Endothelial cell of umbilical vein (primary cell): ENCODE measurements around the gene DNAAF3.

Experiments
- EZH2 ChIP-seq: IDR thresholded peaks from 2 replicates; pipeline ENCODE4 v1.6.1; 2012; ENCODE audit warnings: borderline replicate concordance, low read depth, mild to moderate bottlenecking, moderate library complexity, low read length, inconsistent platforms; ENCODE audit not compliant: severe bottlenecking
- FOS ChIP-seq: IDR thresholded peaks from 2 replicates; pipeline ENCODE4 v1.6.1; 2011; ENCODE audit warnings: mild to moderate bottlenecking, low read length, moderate library complexity, borderline replicate concordance; ENCODE audit not compliant: insufficient read depth
- JUN ChIP-seq: IDR thresholded peaks from 2 replicates; pipeline ENCODE4 v1.6.1; 2011; ENCODE audit warnings: borderline replicate concordance, low read depth; ENCODE audit not compliant: insufficient read length, insufficient read depth
- POLR2A ChIP-seq: IDR thresholded peaks from 2 replicates; pipeline ENCODE4 v1.6.1; 2012; ENCODE audit warnings: low read depth, mild to moderate bottlenecking, control low read depth, low read length
- POLR2AphosphoS5 ChIP-seq: IDR thresholded peaks from 2 replicates; pipeline ENCODE4 v1.6.1; 2012; ENCODE audit warnings: low read depth, mild to moderate bottlenecking, control low read depth, low read length, moderate library complexity; ENCODE audit not compliant: insufficient read depth
- TF ChIP-seq, protein P1 (sequence below), 2 donors: IDR thresholded peaks; 1 replicate in 1 of 2; 2 replicates in 1 of 2; pipeline ENCODE4 v1.5.1; 2011; ENCODE audit warnings: low read length in 2 of 2, mild to moderate bottlenecking in 2 of 2, moderate library complexity in 2 of 2, control low read depth in 1 of 2, inconsistent platforms in 1 of 2, low read depth in 1 of 2; ENCODE audit not compliant: insufficient read depth in 1 of 2; ENCODE audit errors: extremely low read depth in 1 of 2

DNA sequence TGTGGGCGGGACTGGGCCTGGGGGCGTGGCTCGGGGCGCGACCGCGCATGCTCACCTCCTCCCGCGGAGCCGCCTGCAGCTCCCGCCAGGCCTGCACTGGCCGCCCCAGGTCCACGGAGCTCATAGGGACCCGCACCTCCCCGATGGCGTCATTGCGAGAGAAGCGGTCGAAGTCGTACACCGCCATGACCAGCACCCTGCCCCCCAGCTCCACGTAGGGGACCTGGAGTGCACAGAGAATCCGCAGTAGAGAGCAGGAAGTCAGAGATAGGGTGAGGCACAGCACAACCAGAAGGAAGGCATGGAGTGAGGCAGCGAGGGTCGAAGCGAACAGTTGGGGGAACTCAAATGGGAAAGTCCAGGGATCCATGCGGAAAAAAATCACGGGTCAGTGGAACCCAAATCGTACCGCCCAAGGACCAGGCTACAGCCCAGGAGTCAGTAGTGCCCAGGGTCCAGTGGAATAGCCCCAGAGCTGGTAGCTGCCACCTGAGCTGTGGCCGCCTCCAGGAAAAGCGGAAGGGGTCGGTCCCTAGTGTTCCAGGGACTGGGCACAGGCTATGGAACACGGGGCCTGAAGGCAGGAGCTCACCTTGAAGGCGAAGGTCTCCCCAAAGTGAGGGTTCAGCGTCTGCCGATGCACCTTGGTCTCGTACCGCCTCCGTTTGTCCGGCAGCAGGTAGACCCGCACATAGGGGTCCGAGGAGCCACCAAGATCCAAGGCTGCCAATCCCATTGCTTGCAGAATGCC lies 8.9 kb upstream of the DNAAF3 start:
- no peak for TF ChIP-seq POLR2A
- TF ChIP-seq POLR2AphosphoS5 = no peak
- TF ChIP-seq, protein P1, sequence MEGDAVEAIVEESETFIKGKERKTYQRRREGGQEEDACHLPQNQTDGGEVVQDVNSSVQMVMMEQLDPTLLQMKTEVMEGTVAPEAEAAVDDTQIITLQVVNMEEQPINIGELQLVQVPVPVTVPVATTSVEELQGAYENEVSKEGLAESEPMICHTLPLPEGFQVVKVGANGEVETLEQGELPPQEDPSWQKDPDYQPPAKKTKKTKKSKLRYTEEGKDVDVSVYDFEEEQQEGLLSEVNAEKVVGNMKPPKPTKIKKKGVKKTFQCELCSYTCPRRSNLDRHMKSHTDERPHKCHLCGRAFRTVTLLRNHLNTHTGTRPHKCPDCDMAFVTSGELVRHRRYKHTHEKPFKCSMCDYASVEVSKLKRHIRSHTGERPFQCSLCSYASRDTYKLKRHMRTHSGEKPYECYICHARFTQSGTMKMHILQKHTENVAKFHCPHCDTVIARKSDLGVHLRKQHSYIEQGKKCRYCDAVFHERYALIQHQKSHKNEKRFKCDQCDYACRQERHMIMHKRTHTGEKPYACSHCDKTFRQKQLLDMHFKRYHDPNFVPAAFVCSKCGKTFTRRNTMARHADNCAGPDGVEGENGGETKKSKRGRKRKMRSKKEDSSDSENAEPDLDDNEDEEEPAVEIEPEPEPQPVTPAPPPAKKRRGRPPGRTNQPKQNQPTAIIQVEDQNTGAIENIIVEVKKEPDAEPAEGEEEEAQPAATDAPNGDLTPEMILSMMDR (IDR thresholded peaks at IDR 0.05; ENCODE audit: extremely low read depth in 1 of 2, insufficient read depth in 1 of 2, low read depth in 1 of 2, low read length in 2 of 2) = no peak
- TF ChIP-seq EZH2 = no peak
- TF ChIP-seq FOS = no peak
- TF ChIP-seq JUN = no peak
